ENCODE measurements around the gene NRDE2.

Gene NRDE2

GRCh38 chr14:90256354-90257131 is 75.2 kb downstream of the NRDE2 start, which contains the start of gene PSMC1 (continued):
- TF ChIP-seq, protein P1, sequence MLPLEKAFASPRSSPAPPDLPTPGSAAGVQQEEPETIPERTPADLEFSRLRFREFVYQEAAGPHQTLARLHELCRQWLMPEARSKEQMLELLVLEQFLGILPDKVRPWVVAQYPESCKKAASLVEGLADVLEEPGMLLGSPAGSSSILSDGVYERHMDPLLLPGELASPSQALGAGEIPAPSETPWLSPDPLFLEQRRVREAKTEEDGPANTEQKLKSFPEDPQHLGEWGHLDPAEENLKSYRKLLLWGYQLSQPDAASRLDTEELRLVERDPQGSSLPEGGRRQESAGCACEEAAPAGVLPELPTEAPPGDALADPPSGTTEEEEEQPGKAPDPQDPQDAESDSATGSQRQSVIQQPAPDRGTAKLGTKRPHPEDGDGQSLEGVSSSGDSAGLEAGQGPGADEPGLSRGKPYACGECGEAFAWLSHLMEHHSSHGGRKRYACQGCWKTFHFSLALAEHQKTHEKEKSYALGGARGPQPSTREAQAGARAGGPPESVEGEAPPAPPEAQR (tag by site-specific recombination; IDR thresholded peaks at IDR 0.05), result no peak
- TF ChIP-seq ZNF416 (tag by site-specific recombination; IDR thresholded peaks at IDR 0.05) (no peak), RBAK (tag by site-specific recombination; IDR thresholded peaks at IDR 0.05) (no peak), ZNF792 (tag by site-specific recombination; IDR thresholded peaks at IDR 0.05) (no peak), KLF10 (tag by site-specific recombination; IDR thresholded peaks at IDR 0.05) (0 out of 2 replicates have a peak, but pooled peaks have one; percentile 49), ZFP41 (tag by site-specific recombination; IDR thresholded peaks at IDR 0.05; ENCODE audit: borderline replicate concordance) (no peak), ZNF335 (tag by site-specific recombination; conservative IDR thresholded peaks at IDR 0.05) (peak; percentile 75), GLI4 (tag by site-specific recombination; IDR thresholded peaks at IDR 0.05) (no peak), ZNF121 (tag by site-specific recombination; IDR thresholded peaks at IDR 0.05) (peak; percentile 9; the same call in 1 of the 2 replicates), ZNF654 (tag by site-specific recombination; IDR thresholded peaks at IDR 0.05; ENCODE audit: low read depth) (no peak), PRDM1 (tag by site-specific recombination; IDR thresholded peaks at IDR 0.05) (no peak), SP2 (tag by site-specific recombination; IDR thresholded peaks at IDR 0.05) (peak; percentile 74), ZNF544 (tag by site-specific recombination; IDR thresholded peaks at IDR 0.05) (no peak), ZNF148 (tag by site-specific recombination; IDR thresholded peaks at IDR 0.05; ENCODE audit: borderline replicate concordance) (no peak), ZNF202 (tag by site-specific recombination; IDR thresholded peaks at IDR 0.05; ENCODE audit: borderline replicate concordance) (no peak), ZNF426 (tag by site-specific recombination; IDR thresholded peaks at IDR 0.05) (no peak), ZNF394 (tag by site-specific recombination; IDR thresholded peaks at IDR 0.05; ENCODE audit: borderline replicate concordance) (no peak), ZNF423 (tag by site-specific recombination; IDR thresholded peaks at IDR 0.05) (0 out of 2 replicates have a peak, but pooled peaks have one; percentile 14), EGR2 (tag by site-specific recombination; IDR thresholded peaks at IDR 0.05; ENCODE audit: low read depth) (no peak), ZNF529 (tag by site-specific recombination; IDR thresholded peaks at IDR 0.05; ENCODE audit: insufficient replicate concordance) (no peak), KLF17 (tag by site-specific recombination; IDR thresholded peaks at IDR 0.05) (no peak), ZNF274 (IDR thresholded peaks at IDR 0.05; ENCODE audit: low read length) (no peak), ZNF274 (tag by site-specific recombination; IDR thresholded peaks at IDR 0.05; ENCODE audit: borderline replicate concordance) (no peak), ZFP3 (tag by site-specific recombination; IDR thresholded peaks at IDR 0.05; ENCODE audit: low read depth) (no peak), WT1 (tag by site-specific recombination; IDR thresholded peaks at IDR 0.05) (no peak), ZNF768 (tag by site-specific recombination; IDR thresholded peaks at IDR 0.05) (no peak), ZNF610 (tag by site-specific recombination; IDR thresholded peaks at IDR 0.05; ENCODE audit: borderline replicate concordance) (no peak), KLF7 (tag by site-specific recombination; IDR thresholded peaks at IDR 0.05; ENCODE audit: borderline replicate concordance) (no peak)
- TF ChIP-seq, protein P2, sequence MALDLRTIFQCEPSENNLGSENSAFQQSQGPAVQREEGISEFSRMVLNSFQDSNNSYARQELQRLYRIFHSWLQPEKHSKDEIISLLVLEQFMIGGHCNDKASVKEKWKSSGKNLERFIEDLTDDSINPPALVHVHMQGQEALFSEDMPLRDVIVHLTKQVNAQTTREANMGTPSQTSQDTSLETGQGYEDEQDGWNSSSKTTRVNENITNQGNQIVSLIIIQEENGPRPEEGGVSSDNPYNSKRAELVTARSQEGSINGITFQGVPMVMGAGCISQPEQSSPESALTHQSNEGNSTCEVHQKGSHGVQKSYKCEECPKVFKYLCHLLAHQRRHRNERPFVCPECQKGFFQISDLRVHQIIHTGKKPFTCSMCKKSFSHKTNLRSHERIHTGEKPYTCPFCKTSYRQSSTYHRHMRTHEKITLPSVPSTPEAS (tag by site-specific recombination; IDR thresholded peaks at IDR 0.05), result no peak
